Stimulated activated CD8-positive, alpha-beta memory T cell treated with anti-CD3 and anti-CD28 coated beads, Interleukin-15, amount 100 ng/mL, for 1 hour (primary cell): ENCODE data around the gene SELENOF.
"Not testable (repeated sequence)": the region's sequence is repeated elsewhere in the genome, so short reads cannot be mapped to it uniquely, and the experiment has no call there.

Experiments used
- DNase-seq: peaks from one replicate; pipeline ENCODE4 v3.0.0-alpha.2; 2020; ENCODE audit warnings: low read depth

Gene SELENOF

GRCh38 chr1:86814118-86814517, 99.8 kb downstream of the SELENOF start:
- DNase-seq: not testable (repeated sequence)
